ENCODE measurements around the gene RXFP2. TPM values are rescaled to one million over a fixed set of nuclear protein-coding genes. Genes with fewer than 3 reads are reported as not detected.
A peak's percentile ranks its signal among the peaks of the same experiment; 100 is the strongest.

RXFP2 gene
- total RNA-seq, 1 donor from 2014 or later, result not detected

GRCh38 chr13:31764556-31764955 is 25.2 kb downstream of the RXFP2 start:
- no peaks in the 10 kb centered on the region for H3K9me3 Mint-ChIP-seq (ENCODE audit: unreplicated experiment)
- H3K4me1 Mint-ChIP-seq (ENCODE audit: unreplicated experiment), result peaks cover 33% of the 10 kb centered on the region
- no peaks in the 10 kb centered on the region for H3K27me3 Mint-ChIP-seq (ENCODE audit: unreplicated experiment)
- no peaks in the 10 kb centered on the region for H3K36me3 Mint-ChIP-seq (ENCODE audit: unreplicated experiment)
- no peak for TF ChIP-seq CTCF (IDR thresholded peaks at IDR 0.05)
- H3K27ac Mint-ChIP-seq (ENCODE audit: unreplicated experiment), result no peak overlapping the region
- no peak overlapping the region for H3K4me3 Mint-ChIP-seq (ENCODE audit: unreplicated experiment)
- no peak for DNase-seq (ENCODE audit: extremely low spot score, unreplicated experiment)

GRCh38 chr13:31765138-31765785 is 25.9 kb downstream of the RXFP2 start:
- Mint-ChIP-seq H3K27me3 (ENCODE audit: unreplicated experiment) (no peaks in the 10 kb centered on the region), H3K4me1 (ENCODE audit: unreplicated experiment) (peaks cover 33% of the 10 kb centered on the region), H3K4me3 (ENCODE audit: unreplicated experiment) (no peak overlapping the region), H3K36me3 (ENCODE audit: unreplicated experiment) (no peaks in the 10 kb centered on the region), H3K27ac (ENCODE audit: unreplicated experiment) (no peak overlapping the region), H3K9me3 (ENCODE audit: unreplicated experiment) (no peaks in the 10 kb centered on the region)
- DNase-seq (ENCODE audit: extremely low spot score, unreplicated experiment), result no peak
- TF ChIP-seq CTCF (IDR thresholded peaks at IDR 0.05), result no peak

- no peak for DNase-seq (ENCODE audit: extremely low spot score, unreplicated experiment)
These were observed 28.0 kb downstream of the RXFP2 start for GRCh38 chr13:31767175-31767900.

GRCh38 chr13:31768351-31768750 is 29.0 kb downstream of the RXFP2 start:
- Mint-ChIP-seq H3K27ac (ENCODE audit: unreplicated experiment) (no peak overlapping the region), H3K4me3 (ENCODE audit: unreplicated experiment) (no peak overlapping the region)

More at GRCh38 chr13:31767175-31767900, 28.0 kb downstream of the RXFP2 start:
- Mint-ChIP-seq H3K36me3 (ENCODE audit: unreplicated experiment) (no peaks in the 10 kb centered on the region), H3K27ac (ENCODE audit: unreplicated experiment) (peak overlapping the region; percentile 39), H3K9me3 (ENCODE audit: unreplicated experiment) (no peaks in the 10 kb centered on the region), H3K27me3 (ENCODE audit: unreplicated experiment) (no peaks in the 10 kb centered on the region), H3K4me3 (ENCODE audit: unreplicated experiment) (peak overlapping the region; percentile 2), H3K4me1 (ENCODE audit: unreplicated experiment) (peaks cover 40% of the 10 kb centered on the region)
- TF ChIP-seq CTCF (IDR thresholded peaks at IDR 0.05), result no peak

More at GRCh38 chr13:31768351-31768750, 29.0 kb downstream of the RXFP2 start:
- Mint-ChIP-seq H3K36me3 (ENCODE audit: unreplicated experiment) (no peaks in the 10 kb centered on the region), H3K27me3 (ENCODE audit: unreplicated experiment) (no peaks in the 10 kb centered on the region), H3K9me3 (ENCODE audit: unreplicated experiment) (no peaks in the 10 kb centered on the region), H3K4me1 (ENCODE audit: unreplicated experiment) (peaks cover 49% of the 10 kb centered on the region)
- TF ChIP-seq CTCF (IDR thresholded peaks at IDR 0.05), result no peak
- no peak for DNase-seq (ENCODE audit: extremely low spot score, unreplicated experiment)
